Neural cell (in vitro differentiated cells): Measurements from ENCODE around the gene TUBGCP2. TPM values are rescaled to one million over a fixed set of nuclear protein-coding genes. Genes with fewer than 3 reads are reported as not detected.

Experiments
- H2AFZ ChIP-seq: fragments of 200-600, 300-800 bp; sonication (generic), shearing (Covaris generic); 2 replicates; pipeline ENCODE4 v1.6.0; 2014; ENCODE audit warnings: low read depth, mild to moderate bottlenecking, antibody characterized with exemption, low read length, moderate library complexity
- H3F3A ChIP-seq: fragments of 200-600 bp; shearing (Covaris generic); 2 replicates; pipeline ENCODE4 v1.6.1; 2016; ENCODE audit warnings: mild to moderate bottlenecking, moderate library complexity, mixed read lengths, antibody characterized with exemption, low read length; ENCODE audit not compliant: insufficient read depth, poor library complexity, severe bottlenecking
- H3K27ac ChIP-seq: fragments of 200-600, 300-800 bp; sonication (generic), shearing (Covaris generic); 2 replicates; pipeline ENCODE4 v1.5.1; 2014; ENCODE audit warnings: mild to moderate bottlenecking, low read length, moderate library complexity
- H3K27me3 ChIP-seq: fragments of 300-800, 200-600 bp; sonication (generic), shearing (Covaris generic); 2 replicates; pipeline ENCODE4 v1.6.0; 2014; ENCODE audit warnings: mild to moderate bottlenecking, low read depth, low read length, moderate library complexity; ENCODE audit not compliant: insufficient read depth
- H3K36me3 ChIP-seq: fragments of 300-800, 200-600 bp; sonication (generic), shearing (Covaris generic); 2 replicates; pipeline ENCODE4 v1.5.1; 2014; ENCODE audit warnings: mild to moderate bottlenecking, antibody characterized with exemption, low read length, moderate library complexity; ENCODE audit not compliant: insufficient read depth
- H3K4me2 ChIP-seq: fragments of 300-800, 200-600 bp; sonication (generic), shearing (Covaris generic); 2 replicates; pipeline ENCODE4 v1.6.0; 2014; ENCODE audit warnings: mild to moderate bottlenecking, low read length
- H3K4me3 ChIP-seq: fragments of 300-800, 200-600 bp; sonication (generic), shearing (Covaris generic); 2 replicates; pipeline ENCODE4 v1.5.1; 2014; ENCODE audit warnings: mild to moderate bottlenecking, low read length, moderate library complexity
- H3K79me2 ChIP-seq: fragments of 200-600 bp; shearing (Covaris generic); replicated peaks from 2 replicates; pipeline ENCODE4 v1.6.0; 2014; ENCODE audit warnings: mild to moderate bottlenecking, low read length, moderate library complexity; ENCODE audit not compliant: insufficient read depth
- H3K9ac ChIP-seq: fragments of 300-800, 200-600 bp; sonication (generic), shearing (Covaris generic); 2 replicates; pipeline ENCODE4 v1.6.1; 2016; ENCODE audit warnings: mild to moderate bottlenecking, low read length, mixed read lengths
- H3K9me2 ChIP-seq: fragments of 200-600 bp; shearing (Covaris generic); 2 replicates; pipeline ENCODE4 v1.6.1; 2016; ENCODE audit warnings: mild to moderate bottlenecking, low read length, mixed read lengths; ENCODE audit not compliant: insufficient read depth
- H3K9me3 ChIP-seq: fragments of 200-600, 300-800 bp; sonication (generic), shearing (Covaris generic); 2 replicates; pipeline ENCODE4 v1.6.1; 2016; ENCODE audit warnings: mild to moderate bottlenecking, mixed run types, low read length, moderate library complexity, mixed read lengths
- H4K20me1 ChIP-seq: fragments of 200-600 bp; shearing (Covaris generic); 2 replicates; pipeline ENCODE4 v1.6.1; 2016; ENCODE audit warnings: mild to moderate bottlenecking, mixed run types; ENCODE audit not compliant: insufficient read depth
- CTCF ChIP-seq: fragments of 450-650 bp; IDR thresholded peaks from 2 replicates; pipeline ENCODE4 v1.5.1; 2014; ENCODE audit warnings: antibody characterized with exemption, mild to moderate bottlenecking, moderate library complexity; ENCODE audit not compliant: poor library complexity, severe bottlenecking
- EP300 ChIP-seq: fragments of 450-650 bp; conservative IDR thresholded peaks from 2 replicates; pipeline ENCODE4 v1.6.1; 2014; ENCODE audit warnings: antibody characterized with exemption, mild to moderate bottlenecking, moderate library complexity; ENCODE audit not compliant: poor library complexity, severe bottlenecking
- EZH2 ChIP-seq: fragments of 200-600, 300-800 bp; shearing (Covaris generic), sonication (generic); IDR thresholded peaks from 2 replicates; pipeline ENCODE4 v1.6.1; 2014; ENCODE audit warnings: antibody characterized with exemption, low read length, borderline replicate concordance, mild to moderate bottlenecking; ENCODE audit not compliant: insufficient read depth, poor library complexity, severe bottlenecking
- MXI1 ChIP-seq: fragments of 450-650 bp; conservative IDR thresholded peaks from 2 replicates; pipeline ENCODE4 v1.6.1; 2014; ENCODE audit warnings: antibody characterized with exemption, mild to moderate bottlenecking; ENCODE audit not compliant: poor library complexity, severe bottlenecking
- POLR2AphosphoS5 ChIP-seq: IDR thresholded peaks from 2 replicates; pipeline ENCODE4 v1.6.1; 2012
- RAD21 ChIP-seq: fragments of 450-650 bp; conservative IDR thresholded peaks from 2 replicates; pipeline ENCODE4 v1.6.1; 2014; ENCODE audit warnings: antibody characterized with exemption, mild to moderate bottlenecking, moderate library complexity
- REST ChIP-seq: IDR thresholded peaks from 2 replicates; pipeline ENCODE4 v1.6.1; 2012; ENCODE audit warnings: borderline replicate concordance
- SMC3 ChIP-seq: fragments of 450-650 bp; conservative IDR thresholded peaks from 2 replicates; pipeline ENCODE4 v1.6.1; 2014; ENCODE audit warnings: antibody characterized with exemption, mild to moderate bottlenecking, moderate library complexity; ENCODE audit not compliant: poor library complexity
- TAF1 ChIP-seq: IDR thresholded peaks from 2 replicates; pipeline ENCODE4 v1.6.1; 2012; ENCODE audit warnings: low read depth
- polyA plus RNA-seq: library from polyadenylated mRNA; depleted of rRNA; stranded (reverse); fragments of >200 nt; gene quantifications from 2 replicates; pipeline ENCODE4 v1.2.3, GENCODE V29; 2014

Gene TUBGCP2
- polyA plus RNA-seq, 1 donor from 2014 or later, result 34.5 TPM

- H3K9me2 ChIP-seq, result no peaks in the 10 kb centered on the region
- no peaks in the 10 kb centered on the region for H3F3A ChIP-seq
- H3K9me3 ChIP-seq, result no peaks in the 10 kb centered on the region
- H3K4me3 ChIP-seq, result no peak overlapping the region
- no peak overlapping the region for H3K27ac ChIP-seq
- no peaks in the 10 kb centered on the region for H3K79me2 ChIP-seq
- TF ChIP-seq REST, result no peak
- TF ChIP-seq RAD21, result no peak
- TF ChIP-seq CTCF, result no peak
- TF ChIP-seq SMC3, result no peak
- no peak for TF ChIP-seq TAF1
- no peak for TF ChIP-seq MXI1
- TF ChIP-seq POLR2AphosphoS5, result no peak
- TF ChIP-seq EZH2, result no peak
- no peak overlapping the region for H2AFZ ChIP-seq
- no peak overlapping the region for H3K9ac ChIP-seq
- no peaks in the 10 kb centered on the region for H3K36me3 ChIP-seq
- peaks cover 10% of the 10 kb centered on the region for H3K27me3 ChIP-seq
- H3K4me2 ChIP-seq, result no peak overlapping the region
- H4K20me1 ChIP-seq, result no peaks in the 10 kb centered on the region
These were observed 33.0 kb downstream of the TUBGCP2 start for GRCh38 chr10:133275684-133276092.

- H3K36me3 ChIP-seq, result no peaks in the 10 kb centered on the region
- no peak overlapping the region for H3K4me2 ChIP-seq
- H4K20me1 ChIP-seq, result no peaks in the 10 kb centered on the region
- H3F3A ChIP-seq, result no peaks in the 10 kb centered on the region
- H3K9ac ChIP-seq, result no peak overlapping the region
- TF ChIP-seq EZH2 (no peak), RAD21 (no peak), POLR2AphosphoS5 (no peak), CTCF (no peak), MXI1 (no peak), EP300 (no peak)
- peaks cover 10% of the 10 kb centered on the region for H3K27me3 ChIP-seq
- no peaks in the 10 kb centered on the region for H3K9me2 ChIP-seq
- no peak overlapping the region for H3K27ac ChIP-seq
- no peak overlapping the region for H3K4me3 ChIP-seq
- no peaks in the 10 kb centered on the region for H3K79me2 ChIP-seq
- no peaks in the 10 kb centered on the region for H3K9me3 ChIP-seq
- H2AFZ ChIP-seq, result no peak overlapping the region
These were observed 33.7 kb downstream of the TUBGCP2 start for GRCh38 chr10:133274751-133275683.
